Caco-2 (cell line): ENCODE data around the gene PPP1R12C. TPM values are rescaled to one million over a fixed set of nuclear protein-coding genes. Genes with fewer than 3 reads are reported as not detected.
A peak's percentile ranks its signal among the peaks of the same experiment; 100 is the strongest.

ENCODE experiments used
- BruUV-seq: library from RNA; stranded (reverse); fragments of 400-500 nt; replicated peaks from 2 replicates; lab custom pipeline; 2021; lab: Mats Ljungman, UMichigan
- CTCF ChIA-PET: fragments of 300-600 bp; sonication (Branson Sonifier 250); formaldehyde crosslinking; loops from one replicate; lab custom pipeline; 2022; ENCODE audit warnings: antibody characterized with exemption; lab: Charles Lee
- POLR2A ChIA-PET: fragments of 300-600 bp; sonication (Branson Sonifier 250); formaldehyde crosslinking; loops from one replicate; lab custom pipeline; 2022; ENCODE audit warnings: antibody characterized with exemption; lab: Charles Lee
- DNase-seq, 2 experiments: peaks; one replicate each; pipeline versions ENCODE4 v3.0.0 to v3.0.0-alpha.2; 2020 to 2022
- H3K27me3 ChIP-seq: replicated peaks from 2 replicates; pipeline ENCODE4 v1.6.0; 2011; ENCODE audit warnings: low read length; ENCODE audit not compliant: control insufficient read depth, insufficient read depth
- H3K36me3 ChIP-seq: 2 replicates; pipeline ENCODE4 v1.5.1; 2011; ENCODE audit warnings: low read length; ENCODE audit not compliant: control insufficient read depth, insufficient read depth
- H3K4me1 ChIP-seq: fragments of 250-450 bp; sonication (Bioruptor Pico); 2 replicates; pipeline ENCODE4 v1.5.1; 2020; ENCODE audit warnings: mild to moderate bottlenecking
- H3K4me3 ChIP-seq: 2 replicates; pipeline ENCODE4 v1.5.1; 2011; ENCODE audit warnings: low read depth, mild to moderate bottlenecking, control low read depth, low read length
- H3K9me3 ChIP-seq: fragments of 250-450 bp; sonication (Bioruptor Pico); 2 replicates; pipeline ENCODE4 v1.5.1; 2020; ENCODE audit warnings: mild to moderate bottlenecking, moderate library complexity
- H3K27ac Mint-ChIP-seq: one replicate; pipeline ENCODE4 v1.8.0; 2022; ENCODE audit warnings: mixed read lengths; ENCODE audit not compliant: unreplicated experiment
- H3K27me3 Mint-ChIP-seq: one replicate; pipeline ENCODE4 v1.8.0; 2022; ENCODE audit warnings: mixed read lengths; ENCODE audit not compliant: insufficient read depth, unreplicated experiment
- H3K36me3 Mint-ChIP-seq: one replicate; pipeline ENCODE4 v1.8.0; 2022; ENCODE audit warnings: mild to moderate bottlenecking, mixed read lengths; ENCODE audit not compliant: insufficient read depth, unreplicated experiment
- H3K4me1 Mint-ChIP-seq: one replicate; pipeline ENCODE4 v1.8.0; 2022; ENCODE audit warnings: low read depth, mixed read lengths; ENCODE audit not compliant: unreplicated experiment
- H3K4me3 Mint-ChIP-seq: one replicate; pipeline ENCODE4 v1.8.0; 2022; ENCODE audit warnings: mild to moderate bottlenecking, moderate library complexity, mixed read lengths; ENCODE audit not compliant: unreplicated experiment
- H3K9me3 Mint-ChIP-seq: one replicate; pipeline ENCODE4 v1.8.0; 2022; ENCODE audit warnings: mixed read lengths; ENCODE audit not compliant: unreplicated experiment
- intact Hi-C: fragments of 100-400 bp; cut with micrococcal nuclease; formaldehyde crosslinking; loops from one replicate; pipeline ENCODE4 v1.10.0; 2022; ENCODE audit not compliant: unreplicated experiment
- total RNA-seq: library from RNA; stranded (reverse); gene quantifications from 2 replicates; pipeline ENCODE4 v1.2.3, GENCODE V29; 2022
- TF ChIP-seq, protein P1 (sequence below), 2 experiments: fragments of 200-600 bp in 1 of 2; IDR thresholded peaks; 1 replicate in 1 of 2; 2 replicates in 1 of 2; pipeline versions ENCODE4 v1.5.1 to v1.8.0; 2011 to 2022; ENCODE audit warnings: antibody characterized with exemption in 1 of 2, control low read depth in 1 of 2, inconsistent platforms in 1 of 2, low read depth in 1 of 2, low read length in 1 of 2, mild to moderate bottlenecking in 1 of 2, moderate library complexity in 1 of 2; ENCODE audit not compliant: insufficient read depth in 1 of 2, severe bottlenecking in 1 of 2, unreplicated experiment in 1 of 2

The PPP1R12C gene
- total RNA-seq, 1 experiment from 2014 or later = 104 TPM

DNA sequence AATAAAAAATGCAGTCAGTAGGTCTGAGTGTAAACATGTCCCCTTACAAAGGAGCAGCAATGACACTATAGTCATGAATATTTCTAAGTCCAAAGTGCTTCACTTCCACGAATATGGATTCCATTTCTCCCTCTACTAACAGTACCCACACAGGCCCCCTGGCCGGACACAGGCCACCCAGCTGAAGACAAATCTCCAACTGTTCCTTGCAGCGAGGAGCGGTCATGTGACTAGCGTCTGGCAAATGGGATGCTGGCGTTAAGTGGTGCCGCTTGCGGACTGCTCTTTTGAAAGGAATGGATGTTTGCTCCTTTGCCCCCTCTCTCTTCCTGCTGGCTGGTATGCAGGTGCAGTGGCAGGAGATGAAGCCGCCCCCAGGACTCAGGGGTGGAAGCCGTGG, 16.2 kb downstream of the PPP1R12C start:
- peaks cover 7% of the 10 kb centered on the region; the same call in 1 of the 2 replicates for H3K9me3 ChIP-seq
- no peaks in the 10 kb centered on the region for H3K9me3 Mint-ChIP-seq
- no peaks in the 10 kb centered on the region for H3K4me1 Mint-ChIP-seq
- H3K36me3 Mint-ChIP-seq = peaks cover 26% of the 10 kb centered on the region
- DNase-seq = no peak
- TF ChIP-seq, protein P1, sequence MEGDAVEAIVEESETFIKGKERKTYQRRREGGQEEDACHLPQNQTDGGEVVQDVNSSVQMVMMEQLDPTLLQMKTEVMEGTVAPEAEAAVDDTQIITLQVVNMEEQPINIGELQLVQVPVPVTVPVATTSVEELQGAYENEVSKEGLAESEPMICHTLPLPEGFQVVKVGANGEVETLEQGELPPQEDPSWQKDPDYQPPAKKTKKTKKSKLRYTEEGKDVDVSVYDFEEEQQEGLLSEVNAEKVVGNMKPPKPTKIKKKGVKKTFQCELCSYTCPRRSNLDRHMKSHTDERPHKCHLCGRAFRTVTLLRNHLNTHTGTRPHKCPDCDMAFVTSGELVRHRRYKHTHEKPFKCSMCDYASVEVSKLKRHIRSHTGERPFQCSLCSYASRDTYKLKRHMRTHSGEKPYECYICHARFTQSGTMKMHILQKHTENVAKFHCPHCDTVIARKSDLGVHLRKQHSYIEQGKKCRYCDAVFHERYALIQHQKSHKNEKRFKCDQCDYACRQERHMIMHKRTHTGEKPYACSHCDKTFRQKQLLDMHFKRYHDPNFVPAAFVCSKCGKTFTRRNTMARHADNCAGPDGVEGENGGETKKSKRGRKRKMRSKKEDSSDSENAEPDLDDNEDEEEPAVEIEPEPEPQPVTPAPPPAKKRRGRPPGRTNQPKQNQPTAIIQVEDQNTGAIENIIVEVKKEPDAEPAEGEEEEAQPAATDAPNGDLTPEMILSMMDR (IDR thresholded peaks at IDR 0.05; ENCODE audit: insufficient read depth in 1 of 2, low read depth in 1 of 2, low read length in 1 of 2, severe bottlenecking in 1 of 2, unreplicated experiment in 1 of 2) = no peak
- H3K4me3 Mint-ChIP-seq = no peak overlapping the region
- no peak overlapping the region for H3K4me3 ChIP-seq
- no peaks in the 10 kb centered on the region for H3K27me3 Mint-ChIP-seq
- ChIA-PET POLR2A (no interaction called here), CTCF (no interaction called here)
- H3K27ac Mint-ChIP-seq = no peak overlapping the region
- intact Hi-C loops = no loop called here
- no peaks in the 10 kb centered on the region; the same call in 1 of the 2 replicates for H3K36me3 ChIP-seq
- BruUV-seq = no TSS peak
- no peaks in the 10 kb centered on the region for H3K27me3 ChIP-seq
- no peaks in the 10 kb centered on the region for H3K4me1 ChIP-seq

DNA sequence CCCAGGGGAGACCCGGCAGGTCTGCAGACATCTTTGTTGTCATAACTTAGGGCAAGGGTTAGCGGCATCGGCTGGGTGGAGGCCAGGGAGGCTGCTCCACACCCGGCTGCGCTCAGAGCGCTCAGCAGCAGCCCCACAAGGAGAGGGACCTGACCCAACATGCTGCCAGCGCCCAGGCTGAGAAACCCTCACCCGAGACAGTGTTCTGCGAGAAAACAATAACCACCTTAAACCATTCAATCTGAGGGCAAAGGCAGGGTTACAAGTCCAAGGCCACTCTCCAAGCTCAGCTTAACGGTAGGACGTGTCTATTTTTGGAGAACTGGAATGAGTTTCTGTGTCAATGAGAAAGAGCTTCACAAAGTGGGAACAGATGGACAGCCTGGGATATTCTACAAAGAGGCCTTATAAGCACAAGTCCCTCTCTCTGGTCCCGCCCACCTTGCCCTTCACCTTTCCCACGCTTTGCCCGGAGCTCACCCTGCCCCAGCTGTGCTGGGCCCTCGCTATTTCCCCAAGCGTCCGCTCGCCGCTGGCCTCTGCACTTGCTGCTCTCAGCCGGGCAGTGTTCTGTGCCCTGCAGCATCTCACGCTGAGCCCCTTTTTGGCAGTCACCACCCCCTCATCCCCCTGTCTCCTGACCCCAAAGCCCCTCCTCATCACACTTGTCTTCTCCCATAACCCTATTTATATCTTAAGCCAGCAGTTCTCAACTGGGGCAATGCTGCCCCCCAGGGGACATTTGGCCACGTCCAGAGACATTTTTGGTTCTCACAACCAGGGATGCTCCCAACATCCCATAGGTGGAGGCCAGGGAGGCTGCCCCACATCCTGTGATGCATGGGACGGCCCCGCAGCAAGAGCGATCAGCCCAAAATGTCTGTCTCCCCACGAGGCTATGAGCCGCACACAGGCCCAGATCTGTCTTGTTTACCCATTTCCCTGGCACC, 17.6 kb downstream of the PPP1R12C start:
- TF ChIP-seq, protein P1 (IDR thresholded peaks at IDR 0.05; ENCODE audit: insufficient read depth in 1 of 2, low read depth in 1 of 2, low read length in 1 of 2, severe bottlenecking in 1 of 2, unreplicated experiment in 1 of 2) = peak; percentile 31 to 38
- Mint-ChIP-seq H3K27ac (no peak overlapping the region), H3K27me3 (no peaks in the 10 kb centered on the region), H3K9me3 (no peaks in the 10 kb centered on the region), H3K4me1 (no peaks in the 10 kb centered on the region), H3K36me3 (peaks cover 22% of the 10 kb centered on the region), H3K4me3 (no peak overlapping the region)
- DNase-seq = peak; percentile 45 to 64
- no peaks in the 10 kb centered on the region; the same call in none of the 2 replicates for H3K36me3 ChIP-seq
- H3K9me3 ChIP-seq = peaks cover 7% of the 10 kb centered on the region; the same call in 1 of the 2 replicates
- POLR2A ChIA-PET = no interaction called here
- H3K4me3 ChIP-seq = no peak overlapping the region
- no TSS peak for BruUV-seq
- no peaks in the 10 kb centered on the region for H3K27me3 ChIP-seq
- H3K4me1 ChIP-seq = no peaks in the 10 kb centered on the region
- intact Hi-C loops = no loop called here
- CTCF ChIA-PET = interaction anchor here (0.9 to 1.2 kb wide), 2 partner anchors 11 to 60 kb away, joined by 3 to 4 read pairs; no protein-coding TSS in a partner anchor

DNA sequence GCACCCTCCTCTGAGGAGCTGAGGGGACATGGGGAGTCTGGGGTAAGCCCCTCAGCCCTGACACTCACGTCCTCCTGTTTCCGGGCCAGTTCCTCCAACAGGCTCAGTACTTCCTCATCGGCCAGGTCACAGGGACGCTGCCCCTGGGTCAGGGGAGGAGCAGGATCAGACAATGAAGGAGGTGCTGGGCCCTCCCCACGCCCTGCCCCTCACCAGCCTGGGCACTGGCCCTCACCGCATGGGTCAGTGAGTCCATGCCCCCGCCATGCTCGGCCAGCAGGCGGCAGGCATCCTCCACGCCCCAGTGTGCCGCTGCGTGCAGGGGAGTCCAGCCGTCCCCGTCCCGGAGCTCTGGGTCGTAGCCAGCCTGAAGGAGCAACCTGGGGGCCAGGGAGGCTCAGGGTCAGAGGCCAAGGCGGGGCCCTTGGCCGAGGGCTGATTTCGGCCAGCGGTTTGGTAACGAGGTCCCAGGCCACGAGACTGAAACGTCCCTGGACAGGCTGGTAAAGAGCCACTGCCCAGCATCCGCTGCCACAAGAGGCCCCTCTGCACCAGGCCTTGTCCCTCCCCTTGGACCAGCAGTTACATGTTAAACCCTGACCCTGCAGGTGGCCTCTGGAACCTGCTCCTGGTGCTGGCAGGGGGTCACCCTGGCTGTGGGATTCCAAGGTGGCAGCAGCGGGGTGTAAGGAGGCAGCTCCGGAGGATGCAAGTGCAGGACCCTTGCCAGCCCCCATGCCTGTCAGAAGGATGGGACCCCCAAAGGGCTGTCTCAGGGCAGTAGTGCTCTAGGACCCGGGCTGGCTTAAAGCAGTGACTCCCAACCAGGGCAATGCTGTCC, 18.5 kb downstream of the PPP1R12C start:
- Mint-ChIP-seq H3K27ac (no peak overlapping the region), H3K36me3 (peaks cover 22% of the 10 kb centered on the region), H3K4me1 (no peaks in the 10 kb centered on the region), H3K4me3 (no peak overlapping the region), H3K9me3 (no peaks in the 10 kb centered on the region), H3K27me3 (no peaks in the 10 kb centered on the region)
- H3K27me3 ChIP-seq = no peaks in the 10 kb centered on the region
- H3K36me3 ChIP-seq = peaks cover 1% of the 10 kb centered on the region
- H3K4me1 ChIP-seq = no peaks in the 10 kb centered on the region
- DNase-seq = no peak
- intact Hi-C loops = no loop called here
- H3K4me3 ChIP-seq = no peak overlapping the region
- CTCF ChIA-PET = interaction anchor here (0.9 to 1.2 kb wide), 2 partner anchors 10 to 61 kb away, joined by 3 to 4 read pairs; no protein-coding TSS in a partner anchor
- TF ChIP-seq, protein P1 (IDR thresholded peaks at IDR 0.05; ENCODE audit: insufficient read depth in 1 of 2, low read depth in 1 of 2, low read length in 1 of 2, severe bottlenecking in 1 of 2, unreplicated experiment in 1 of 2) = peak in 1 of 2 experiments; percentile 19
- BruUV-seq = no TSS peak
- peaks cover 7% of the 10 kb centered on the region; the same call in 1 of the 2 replicates for H3K9me3 ChIP-seq
- POLR2A ChIA-PET = no interaction called here
